ENCODE results near the gene ERG28. TPM values are rescaled to one million over a fixed set of nuclear protein-coding genes. Genes with fewer than 3 reads are reported as not detected.
"Not testable (repeated sequence)": the region's sequence is repeated elsewhere in the genome, so short reads cannot be mapped to it uniquely, and the experiment has no call there.

ERG28 gene
- total RNA-seq, 4 donors from 2014 or later, result 0.26 to 11.2 (median 4.2) TPM

- TF ChIP-seq CTCF (IDR thresholded peaks at IDR 0.05) (no peak), POLR2A (IDR thresholded peaks at IDR 0.05) (no peak)
- H3K27me3 ChIP-seq, result no peaks in the 10 kb centered on the region
- H3K27ac ChIP-seq, result no peak overlapping the region
- H3K4me1 ChIP-seq, result no peaks in the 10 kb centered on the region
- H3K36me3 ChIP-seq, result no peaks in the 10 kb centered on the region
- no peak for DNase-seq
- no peaks in the 10 kb centered on the region for H3K9me3 ChIP-seq
- intact Hi-C loops (cut with DNase I; ENCODE audit: low total_unique reads), result no loop called here
- H3K4me3 ChIP-seq, result no peak overlapping the region
These were observed 36.7 kb upstream of the ERG28 start for GRCh38 chr14:75697386-75697785.

GRCh38 chr14:75695025-75695424 lies 34.3 kb upstream of the ERG28 start:
- H3K9me3 ChIP-seq; H3K27me3 ChIP-seq; H3K36me3 ChIP-seq; H3K4me3 ChIP-seq; DNase-seq; H3K4me1 ChIP-seq; intact Hi-C loops (cut with DNase I; ENCODE audit: low total_unique reads); H3K27ac ChIP-seq: not testable (repeated sequence)

- DNase-seq, result no peak
- Histone ChIP-seq H3K4me3 (no peak overlapping the region), H3K36me3 (no peaks in the 10 kb centered on the region), H3K4me1 (no peaks in the 10 kb centered on the region), H3K9me3 (no peaks in the 10 kb centered on the region), H3K27ac (no peak overlapping the region), H3K27me3 (no peaks in the 10 kb centered on the region)
- intact Hi-C loops (cut with DNase I; ENCODE audit: low total_unique reads), result no loop called here
- TF ChIP-seq POLR2A (IDR thresholded peaks at IDR 0.05) (no peak), CTCF (IDR thresholded peaks at IDR 0.05) (no peak)
These were observed 29.3 kb upstream of the ERG28 start for GRCh38 chr14:75690010-75690409.

- no peaks in the 10 kb centered on the region for H3K27me3 ChIP-seq
- no peak for TF ChIP-seq CTCF (IDR thresholded peaks at IDR 0.05)
- TF ChIP-seq POLR2A (IDR thresholded peaks at IDR 0.05), result no peak
- intact Hi-C loops (cut with DNase I; ENCODE audit: low total_unique reads), result no loop called here
- no peaks in the 10 kb centered on the region for H3K36me3 ChIP-seq
- no peak overlapping the region for H3K4me3 ChIP-seq
- no peak overlapping the region for H3K27ac ChIP-seq
- DNase-seq, result peak in 1 of 2 donors; percentile 31
- H3K4me1 ChIP-seq, result no peaks in the 10 kb centered on the region
- H3K9me3 ChIP-seq, result no peaks in the 10 kb centered on the region
These were observed 28.3 kb upstream of the ERG28 start for GRCh38 chr14:75689012-75689411.

- H3K27me3 ChIP-seq, result no peaks in the 10 kb centered on the region
- no peaks in the 10 kb centered on the region for H3K36me3 ChIP-seq
- intact Hi-C loops (cut with DNase I; ENCODE audit: low total_unique reads), result no loop called here
These were observed 25.2 kb upstream of the ERG28 start for GRCh38 chr14:75685910-75686309.

More at GRCh38 chr14:75685910-75686309, 25.2 kb upstream of the ERG28 start:
- no peak for DNase-seq
- H3K4me3 ChIP-seq, result no peak overlapping the region
- no peak overlapping the region for H3K27ac ChIP-seq
- H3K9me3 ChIP-seq, result no peaks in the 10 kb centered on the region
- no peaks in the 10 kb centered on the region for H3K4me1 ChIP-seq
- no peak for TF ChIP-seq CTCF (IDR thresholded peaks at IDR 0.05)

Measured in uterus (tissue), 4 donors.